ENCODE results near the gene INTS14. TPM values are rescaled to one million over a fixed set of nuclear protein-coding genes. Genes with fewer than 3 reads are reported as not detected.

The INTS14 gene
- total RNA-seq, 1 experiment from 2014 or later: 38.2 TPM

DNA sequence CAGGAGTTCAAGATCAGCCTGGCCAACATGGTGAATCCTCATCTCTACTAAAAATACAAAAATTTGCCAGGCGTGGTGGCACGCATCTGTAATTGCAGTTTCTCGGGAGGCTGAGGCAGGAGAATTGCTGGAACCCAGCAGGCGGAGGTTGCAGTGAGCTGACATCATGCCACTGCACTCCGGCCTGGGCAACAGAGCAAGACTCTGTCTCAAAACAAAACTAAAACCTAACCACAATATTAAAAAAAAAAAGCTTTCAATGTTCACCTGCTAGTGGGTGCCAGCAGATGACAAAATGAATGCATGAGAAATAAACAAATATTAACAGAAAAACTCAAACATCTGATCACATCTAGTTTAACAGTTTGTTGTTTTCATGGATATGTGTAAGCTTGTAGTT is 19.8 kb upstream of the INTS14 start:
- Mint-ChIP-seq H3K36me3 (ENCODE audit: insufficient read depth, unreplicated experiment) (no peaks in the 10 kb centered on the region), H3K27ac (ENCODE audit: unreplicated experiment) (no peak overlapping the region), H3K9me3 (ENCODE audit: unreplicated experiment) (no peaks in the 10 kb centered on the region), H3K4me3 (ENCODE audit: unreplicated experiment) (no peak overlapping the region), H3K27me3 (ENCODE audit: insufficient read depth, unreplicated experiment) (no peaks in the 10 kb centered on the region), H3K4me1 (ENCODE audit: low read depth, unreplicated experiment) (no peaks in the 10 kb centered on the region)
- intact Hi-C loops (cut with micrococcal nuclease; ENCODE audit: unreplicated experiment): no loop called here
- H3K27me3 ChIP-seq (replicated peaks; ENCODE audit: control insufficient read depth, insufficient read depth, low read length): no peaks in the 10 kb centered on the region
- ChIA-PET POLR2A (no interaction called here), CTCF (no interaction called here)
- 0 out of 2 replicates have a peak, but pooled peaks cover 7% of the 10 kb centered on the region for H3K4me1 ChIP-seq
- no peak overlapping the region for H3K4me3 ChIP-seq (ENCODE audit: low read depth, low read length)
- H3K9me3 ChIP-seq: no peaks in the 10 kb centered on the region
- TF ChIP-seq, protein P1, sequence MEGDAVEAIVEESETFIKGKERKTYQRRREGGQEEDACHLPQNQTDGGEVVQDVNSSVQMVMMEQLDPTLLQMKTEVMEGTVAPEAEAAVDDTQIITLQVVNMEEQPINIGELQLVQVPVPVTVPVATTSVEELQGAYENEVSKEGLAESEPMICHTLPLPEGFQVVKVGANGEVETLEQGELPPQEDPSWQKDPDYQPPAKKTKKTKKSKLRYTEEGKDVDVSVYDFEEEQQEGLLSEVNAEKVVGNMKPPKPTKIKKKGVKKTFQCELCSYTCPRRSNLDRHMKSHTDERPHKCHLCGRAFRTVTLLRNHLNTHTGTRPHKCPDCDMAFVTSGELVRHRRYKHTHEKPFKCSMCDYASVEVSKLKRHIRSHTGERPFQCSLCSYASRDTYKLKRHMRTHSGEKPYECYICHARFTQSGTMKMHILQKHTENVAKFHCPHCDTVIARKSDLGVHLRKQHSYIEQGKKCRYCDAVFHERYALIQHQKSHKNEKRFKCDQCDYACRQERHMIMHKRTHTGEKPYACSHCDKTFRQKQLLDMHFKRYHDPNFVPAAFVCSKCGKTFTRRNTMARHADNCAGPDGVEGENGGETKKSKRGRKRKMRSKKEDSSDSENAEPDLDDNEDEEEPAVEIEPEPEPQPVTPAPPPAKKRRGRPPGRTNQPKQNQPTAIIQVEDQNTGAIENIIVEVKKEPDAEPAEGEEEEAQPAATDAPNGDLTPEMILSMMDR (IDR thresholded peaks at IDR 0.05; ENCODE audit: insufficient read depth in 1 of 2, low read depth in 1 of 2, low read length in 1 of 2, severe bottlenecking in 1 of 2, unreplicated experiment in 1 of 2): no peak
- no peaks in the 10 kb centered on the region for H3K36me3 ChIP-seq (ENCODE audit: control insufficient read depth, insufficient read depth, low read length)
- DNase-seq: no peak
- BruUV-seq (replicated peaks): no TSS peak

DNA sequence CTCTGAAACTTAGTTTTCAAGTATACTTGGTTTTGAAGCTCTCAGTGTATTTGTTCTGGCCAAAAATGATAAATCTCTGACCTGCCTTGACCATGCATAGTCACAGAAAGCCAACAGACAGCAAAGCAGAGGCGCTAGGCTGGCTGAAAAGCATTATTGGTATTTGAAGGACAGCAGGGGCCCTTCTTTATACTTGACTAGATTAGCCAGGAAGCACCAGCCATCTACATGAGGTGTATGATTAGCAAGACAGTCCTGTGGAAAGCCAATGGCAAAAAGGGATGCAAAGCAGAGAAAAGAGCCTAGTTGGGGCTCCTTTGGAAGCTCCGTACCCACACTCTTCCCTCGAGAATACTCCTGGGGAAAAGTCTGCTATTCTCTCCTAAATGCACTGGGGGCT is 18.6 kb upstream of the INTS14 start:
- CTCF ChIA-PET: interaction anchor here (1.5 to 1.6 kb wide), 2 partner anchors 9 to 18 kb away, joined by 3 to 5 read pairs; partner anchors contain the start of gene INTS14
- Mint-ChIP-seq H3K27me3 (ENCODE audit: insufficient read depth, unreplicated experiment) (no peaks in the 10 kb centered on the region), H3K4me1 (ENCODE audit: low read depth, unreplicated experiment) (no peaks in the 10 kb centered on the region), H3K9me3 (ENCODE audit: unreplicated experiment) (no peaks in the 10 kb centered on the region), H3K27ac (ENCODE audit: unreplicated experiment) (no peak overlapping the region), H3K4me3 (ENCODE audit: unreplicated experiment) (no peak overlapping the region), H3K36me3 (ENCODE audit: insufficient read depth, unreplicated experiment) (no peaks in the 10 kb centered on the region)
- no peak for DNase-seq
- Histone ChIP-seq H3K27me3 (replicated peaks; ENCODE audit: control insufficient read depth, insufficient read depth, low read length) (no peaks in the 10 kb centered on the region), H3K9me3 (no peaks in the 10 kb centered on the region), H3K4me3 (ENCODE audit: low read depth, low read length) (no peak overlapping the region), H3K36me3 (ENCODE audit: control insufficient read depth, insufficient read depth, low read length) (no peaks in the 10 kb centered on the region), H3K4me1 (0 out of 2 replicates have a peak, but pooled peaks cover 7% of the 10 kb centered on the region)
- no TSS peak for BruUV-seq (replicated peaks)
- TF ChIP-seq, protein P1 (IDR thresholded peaks at IDR 0.05; ENCODE audit: insufficient read depth in 1 of 2, low read depth in 1 of 2, low read length in 1 of 2, severe bottlenecking in 1 of 2, unreplicated experiment in 1 of 2): no peak
- intact Hi-C loops (cut with micrococcal nuclease; ENCODE audit: unreplicated experiment): no loop called here
- POLR2A ChIA-PET: interaction anchor here (0.6 kb wide), 1 partner anchor 324 kb away, joined by 3 read pairs; no protein-coding TSS in a partner anchor

DNA sequence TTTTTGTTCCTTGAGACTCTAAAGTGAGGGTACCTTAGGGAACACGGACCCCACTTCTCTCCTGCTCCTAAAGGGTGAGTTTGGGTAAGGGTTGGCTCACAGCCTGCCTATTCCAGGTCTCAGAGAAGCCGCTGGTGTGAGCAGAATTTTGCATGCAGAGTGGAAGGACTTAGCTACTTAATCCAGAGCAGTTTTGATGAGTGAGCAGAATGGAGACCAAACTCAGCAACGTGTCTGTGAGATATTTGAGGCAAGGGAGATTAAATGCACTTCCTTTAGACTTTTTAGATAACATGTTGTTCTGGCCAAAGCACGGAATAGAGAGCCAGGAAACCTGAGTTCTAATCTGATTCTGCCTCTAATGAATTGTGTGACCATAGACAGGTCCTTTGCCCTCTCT is 15.9 kb upstream of the INTS14 start:
- Histone ChIP-seq H3K9me3 (no peaks in the 10 kb centered on the region), H3K4me3 (ENCODE audit: low read depth, low read length) (no peak overlapping the region), H3K27me3 (replicated peaks; ENCODE audit: control insufficient read depth, insufficient read depth, low read length) (no peaks in the 10 kb centered on the region), H3K4me1 (0 out of 2 replicates have a peak, but pooled peaks cover 7% of the 10 kb centered on the region), H3K36me3 (ENCODE audit: control insufficient read depth, insufficient read depth, low read length) (no peaks in the 10 kb centered on the region)
- ChIA-PET POLR2A (interaction anchor here (0.6 kb wide), 1 partner anchor 165 kb away, joined by 3 read pairs; no protein-coding TSS in a partner anchor), CTCF (interaction anchor here (0.5 kb wide), 1 partner anchor 230 kb away, joined by 3 read pairs; no protein-coding TSS in a partner anchor)
- intact Hi-C loops (cut with micrococcal nuclease; ENCODE audit: unreplicated experiment): no loop called here
- Mint-ChIP-seq H3K27me3 (ENCODE audit: insufficient read depth, unreplicated experiment) (no peaks in the 10 kb centered on the region), H3K4me1 (ENCODE audit: low read depth, unreplicated experiment) (no peaks in the 10 kb centered on the region), H3K27ac (ENCODE audit: unreplicated experiment) (no peak overlapping the region), H3K4me3 (ENCODE audit: unreplicated experiment) (no peak overlapping the region), H3K36me3 (ENCODE audit: insufficient read depth, unreplicated experiment) (no peaks in the 10 kb centered on the region), H3K9me3 (ENCODE audit: unreplicated experiment) (no peaks in the 10 kb centered on the region)
- TF ChIP-seq, protein P1 (IDR thresholded peaks at IDR 0.05; ENCODE audit: insufficient read depth in 1 of 2, low read depth in 1 of 2, low read length in 1 of 2, severe bottlenecking in 1 of 2, unreplicated experiment in 1 of 2): no peak
- no peak for DNase-seq
- no TSS peak for BruUV-seq (replicated peaks)

Measured in Caco-2 (cell line).